Activated naive CD8-positive, alpha-beta T cell treated with anti-CD3 and anti-CD28 coated beads, Interleukin-2, amount 10 ng/mL, durations not matched to agents 7 days and 5 days (primary cell): ENCODE measurements around the gene FRS3. TPM values are rescaled to one million over a fixed set of nuclear protein-coding genes. Genes with fewer than 3 reads are reported as not detected.
"Not testable (repeated sequence)": the region's sequence is repeated elsewhere in the genome, so short reads cannot be mapped to it uniquely, and the experiment has no call there.

Experiments used
- ATAC-seq: fragments of 150-1000 bp; cut with Tn5 transposase; one replicate; pipeline ENCODE4 v1.10.0; 2021; ENCODE audit warnings: low read depth, moderate library complexity
- POLR2A ChIA-PET: fragments of 350-600 bp; sonication (Branson Sonifier 250); formaldehyde crosslinking; loops from one replicate; lab custom pipeline; 2021; ENCODE audit warnings: antibody characterized with exemption; lab: Charles Lee
- DNase-seq: peaks from one replicate; pipeline ENCODE4 v3.0.0; 2021
- H3K27ac Mint-ChIP-seq: one replicate; pipeline ENCODE4 v1.8.0; 2022; ENCODE audit warnings: mild to moderate bottlenecking, mixed read lengths
- H3K27me3 Mint-ChIP-seq: one replicate; pipeline ENCODE4 v1.8.0; 2022; ENCODE audit warnings: mild to moderate bottlenecking, moderate library complexity, mixed read lengths
- H3K36me3 Mint-ChIP-seq: one replicate; pipeline ENCODE4 v1.8.0; 2021; ENCODE audit warnings: mild to moderate bottlenecking, mixed read lengths
- H3K4me1 Mint-ChIP-seq: one replicate; pipeline ENCODE4 v1.8.0; 2021; ENCODE audit warnings: mixed read lengths
- H3K4me3 Mint-ChIP-seq: one replicate; pipeline ENCODE4 v1.8.0; 2022; ENCODE audit warnings: mild to moderate bottlenecking, moderate library complexity, mixed read lengths
- H3K9me3 Mint-ChIP-seq: one replicate; pipeline ENCODE4 v1.8.0; 2021; ENCODE audit warnings: mixed read lengths
- total RNA-seq, 2 experiments: library from RNA; stranded (reverse); gene quantifications; one replicate each; pipeline ENCODE4 v1.2.3, GENCODE V29; 2021

The FRS3 gene
- total RNA-seq, 2 experiments from 2014 or later, result 6.2 to 8.3 TPM

GRCh38 chr6:41771058-41771983, 8.4 kb downstream of the FRS3 start:
- H3K9me3 Mint-ChIP-seq, result no peaks in the 10 kb centered on the region
- no peaks in the 10 kb centered on the region for H3K27me3 Mint-ChIP-seq
- no peak overlapping the region for H3K4me3 Mint-ChIP-seq
- no peak for ATAC-seq
- no peak for DNase-seq
- no peaks in the 10 kb centered on the region for H3K36me3 Mint-ChIP-seq
- H3K27ac Mint-ChIP-seq, result no peak overlapping the region
- POLR2A ChIA-PET, result no interaction called here
- peaks cover 15% of the 10 kb centered on the region for H3K4me1 Mint-ChIP-seq

DNA sequence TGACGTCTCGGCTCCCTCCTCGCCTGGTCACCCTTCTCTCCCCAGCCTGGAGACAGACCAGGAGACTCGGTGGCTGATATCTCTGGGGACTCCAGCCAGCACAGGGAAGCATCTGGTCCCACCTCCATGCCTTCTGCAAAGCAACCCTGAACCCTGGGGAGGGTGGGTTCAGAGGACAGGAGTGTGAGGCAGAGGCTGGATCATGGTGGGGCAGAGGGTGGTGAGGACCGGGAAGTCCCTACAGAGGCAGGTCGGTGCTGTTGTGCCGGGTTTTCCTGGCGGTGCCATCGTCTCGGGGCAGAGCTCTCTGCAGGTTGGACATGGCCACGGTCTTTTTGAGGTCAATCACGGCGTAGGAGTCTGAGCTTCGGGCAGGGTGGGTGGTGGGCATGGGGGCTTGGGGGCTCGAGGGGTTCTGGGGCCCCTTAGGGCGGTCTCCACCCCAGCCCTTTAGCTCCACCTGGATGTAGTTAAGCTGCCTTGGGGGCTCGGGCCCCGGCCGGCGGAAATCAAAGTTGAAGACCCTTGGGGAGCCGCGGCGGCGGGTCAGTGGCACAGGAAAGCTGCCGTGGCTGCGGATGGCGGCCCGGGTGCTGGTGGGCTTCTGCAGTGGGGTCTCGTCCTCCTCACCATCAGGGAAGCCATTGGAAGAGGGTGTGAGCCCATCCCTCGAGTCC, 9.2 kb downstream of the FRS3 start:
- POLR2A ChIA-PET, result no interaction called here
- Mint-ChIP-seq H3K4me3 (no peak overlapping the region), H3K36me3 (no peaks in the 10 kb centered on the region), H3K9me3 (no peaks in the 10 kb centered on the region), H3K27ac (no peak overlapping the region), H3K4me1 (peaks cover 15% of the 10 kb centered on the region), H3K27me3 (no peaks in the 10 kb centered on the region)
- DNase-seq (no peak), ATAC-seq (no peak)

DNA sequence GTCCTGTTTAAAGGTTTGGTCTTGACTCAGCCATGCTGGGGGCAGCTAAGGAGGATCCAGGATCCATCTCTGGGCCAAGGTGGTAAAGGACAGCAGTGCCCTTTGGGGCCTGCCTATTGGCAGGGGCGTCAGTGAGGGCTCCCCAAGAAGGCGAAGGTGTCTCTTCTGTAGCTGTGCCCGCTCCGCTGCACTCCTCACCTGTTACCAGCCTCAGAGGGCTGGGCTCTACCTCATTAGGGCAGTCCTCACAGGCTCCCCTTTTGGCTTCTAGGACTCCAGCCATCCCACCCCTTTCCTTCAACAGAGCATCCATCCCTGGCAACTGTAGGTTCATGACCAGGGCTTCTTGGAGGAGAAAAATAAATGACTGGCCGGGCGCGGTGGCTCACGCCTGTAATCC, 10.3 kb downstream of the FRS3 start:
- POLR2A ChIA-PET, result interaction anchor here (1.1 to 1.2 kb wide), 2 partner anchors 35 to 49 kb away, joined by 3 to 4 read pairs; no protein-coding TSS in a partner anchor
- DNase-seq (no peak), ATAC-seq (no peak)
- H3K27me3 Mint-ChIP-seq, result no peaks in the 10 kb centered on the region
- H3K4me1 Mint-ChIP-seq, result peaks cover 15% of the 10 kb centered on the region
- no peaks in the 10 kb centered on the region for H3K9me3 Mint-ChIP-seq
- H3K27ac Mint-ChIP-seq, result no peak overlapping the region
- H3K36me3 Mint-ChIP-seq, result no peaks in the 10 kb centered on the region
- no peak overlapping the region for H3K4me3 Mint-ChIP-seq

DNA sequence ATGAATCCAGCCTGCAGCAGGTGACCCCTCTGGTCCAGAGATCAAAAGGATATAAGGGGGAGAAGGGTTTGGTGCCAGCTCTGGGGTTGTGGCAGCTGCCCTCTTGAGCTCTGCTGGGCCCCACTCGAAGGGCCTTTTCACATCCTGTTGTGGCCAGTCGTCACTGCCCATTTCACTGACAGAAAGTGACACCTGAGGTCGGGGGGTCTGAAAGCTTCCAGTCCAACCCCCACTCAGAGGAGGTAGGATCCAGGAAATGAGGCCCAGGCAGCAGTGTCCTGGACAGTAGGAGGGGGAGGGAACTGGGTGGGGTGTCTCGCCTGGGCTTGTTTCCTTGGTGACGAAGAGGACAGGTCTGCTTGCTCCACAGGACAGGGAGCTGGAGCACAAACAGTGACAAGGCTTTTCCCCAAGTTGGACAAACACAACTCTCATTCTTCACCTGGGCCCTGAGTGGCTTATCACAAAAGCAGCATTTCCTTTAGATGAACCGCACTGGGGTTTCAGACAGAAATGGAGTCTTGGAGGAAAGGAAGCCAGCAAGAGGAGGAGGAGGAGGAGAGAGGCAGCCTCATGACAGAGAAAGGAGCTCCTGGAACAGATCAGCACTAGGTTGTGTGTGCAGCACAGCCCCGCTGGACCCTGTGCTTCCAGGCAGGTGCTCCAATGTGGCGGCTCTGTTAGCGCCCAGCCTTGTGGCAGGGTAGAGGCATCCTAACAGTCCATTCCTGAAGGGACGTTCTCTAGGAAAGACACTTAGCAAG, 11.0 kb downstream of the FRS3 start:
- H3K36me3 Mint-ChIP-seq, result no peaks in the 10 kb centered on the region
- POLR2A ChIA-PET, result interaction anchor here (0.9 to 1.2 kb wide), 3 partner anchors 34 to 53 kb away, joined by 3 to 4 read pairs (median 3); no protein-coding TSS in a partner anchor
- peak overlapping the region; percentile 45 for H3K4me3 Mint-ChIP-seq
- H3K4me1 Mint-ChIP-seq, result peaks cover 15% of the 10 kb centered on the region
- peaks cover 3% of the 10 kb centered on the region for H3K27me3 Mint-ChIP-seq
- DNase-seq, result no peak
- peak overlapping the region; percentile 68 for H3K27ac Mint-ChIP-seq
- H3K9me3 Mint-ChIP-seq, result no peaks in the 10 kb centered on the region
- ATAC-seq, result peak; percentile 63

GRCh38 chr6:41767112-41767833, 12.4 kb downstream of the FRS3 start:
- Mint-ChIP-seq H3K27ac (no peak overlapping the region), H3K4me3 (no peak overlapping the region), H3K36me3 (no peaks in the 10 kb centered on the region), H3K27me3 (peaks cover 3% of the 10 kb centered on the region), H3K4me1 (peaks cover 15% of the 10 kb centered on the region), H3K9me3 (no peaks in the 10 kb centered on the region)
- no peak for ATAC-seq
- POLR2A ChIA-PET, result no interaction called here
- no peak for DNase-seq

- H3K4me1 Mint-ChIP-seq, result peaks cover 15% of the 10 kb centered on the region
- H3K27ac Mint-ChIP-seq, H3K36me3 Mint-ChIP-seq: not testable (repeated sequence)
Measured at GRCh38 chr6:41766043-41766664, 13.5 kb downstream of the FRS3 start.

DNA sequence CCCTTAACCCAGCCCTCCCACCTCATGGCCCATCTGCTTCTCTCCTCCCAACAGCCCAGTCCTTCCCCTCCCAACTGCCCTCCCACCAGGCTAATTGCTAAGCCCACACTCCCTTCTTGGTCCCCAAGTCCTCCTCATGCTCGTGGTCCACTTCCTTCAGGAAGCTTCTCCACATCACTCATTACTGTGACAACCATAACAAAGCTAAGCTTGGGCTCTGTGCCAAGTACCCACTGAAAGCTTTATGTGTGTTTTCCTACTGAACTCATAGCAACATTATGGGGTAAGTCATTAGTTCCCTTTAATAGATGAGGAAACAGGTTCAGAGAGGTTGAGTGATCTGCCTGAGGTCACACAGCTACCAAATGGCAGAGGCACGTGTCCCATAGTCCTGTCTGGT, 16.2 kb downstream of the FRS3 start:
- H3K27me3 Mint-ChIP-seq, result peaks cover 3% of the 10 kb centered on the region
- H3K4me3 Mint-ChIP-seq, result no peak overlapping the region
- POLR2A ChIA-PET, result no interaction called here
- H3K36me3 Mint-ChIP-seq, result no peaks in the 10 kb centered on the region
- no peak overlapping the region for H3K27ac Mint-ChIP-seq
- H3K9me3 Mint-ChIP-seq, result no peaks in the 10 kb centered on the region
- no peak for ATAC-seq
- DNase-seq, result no peak
- peaks cover 7% of the 10 kb centered on the region for H3K4me1 Mint-ChIP-seq

More at GRCh38 chr6:41766043-41766664, 13.5 kb downstream of the FRS3 start:
- H3K27me3 Mint-ChIP-seq, ATAC-seq, H3K9me3 Mint-ChIP-seq, H3K4me3 Mint-ChIP-seq, POLR2A ChIA-PET, DNase-seq: not testable (repeated sequence)

DNA sequence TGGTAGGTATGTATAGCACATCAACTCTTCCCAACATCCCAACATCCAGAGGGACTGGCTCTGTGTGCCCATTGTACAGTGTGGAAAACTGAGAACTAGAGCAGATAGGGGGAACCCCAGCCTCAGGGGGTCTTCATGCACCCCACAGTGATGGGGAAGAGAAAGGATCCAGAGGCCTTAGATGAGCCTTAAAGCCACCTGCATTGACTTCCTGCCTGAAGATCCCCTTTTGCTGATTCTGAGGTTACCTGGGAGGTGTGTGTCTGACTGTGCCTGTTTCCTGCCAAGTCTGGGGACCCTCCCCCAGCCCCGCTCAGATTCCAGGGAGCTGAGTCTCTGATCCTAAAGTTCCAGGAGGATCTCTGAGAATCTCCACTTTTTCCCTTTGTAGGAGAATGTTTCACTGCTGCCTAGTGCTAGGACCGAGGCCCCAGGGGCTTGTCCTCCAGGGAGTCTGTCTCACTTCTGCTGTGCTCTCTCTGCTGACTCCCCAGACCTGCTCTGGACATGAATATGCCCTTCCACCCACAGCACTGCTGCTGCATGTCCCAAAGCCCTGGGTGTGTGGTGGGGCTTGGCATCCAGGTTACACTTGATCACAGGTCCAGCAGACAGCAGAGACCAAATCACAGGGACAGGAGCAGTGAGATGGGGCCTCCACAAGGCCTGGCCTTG, 19.7 kb downstream of the FRS3 start:
- POLR2A ChIA-PET, result no interaction called here
- Mint-ChIP-seq H3K4me3 (no peak overlapping the region), H3K36me3 (no peaks in the 10 kb centered on the region), H3K27me3 (peaks cover 5% of the 10 kb centered on the region), H3K4me1 (peaks cover 7% of the 10 kb centered on the region), H3K9me3 (no peaks in the 10 kb centered on the region), H3K27ac (no peak overlapping the region)
- ATAC-seq (no peak), DNase-seq (no peak)

DNA sequence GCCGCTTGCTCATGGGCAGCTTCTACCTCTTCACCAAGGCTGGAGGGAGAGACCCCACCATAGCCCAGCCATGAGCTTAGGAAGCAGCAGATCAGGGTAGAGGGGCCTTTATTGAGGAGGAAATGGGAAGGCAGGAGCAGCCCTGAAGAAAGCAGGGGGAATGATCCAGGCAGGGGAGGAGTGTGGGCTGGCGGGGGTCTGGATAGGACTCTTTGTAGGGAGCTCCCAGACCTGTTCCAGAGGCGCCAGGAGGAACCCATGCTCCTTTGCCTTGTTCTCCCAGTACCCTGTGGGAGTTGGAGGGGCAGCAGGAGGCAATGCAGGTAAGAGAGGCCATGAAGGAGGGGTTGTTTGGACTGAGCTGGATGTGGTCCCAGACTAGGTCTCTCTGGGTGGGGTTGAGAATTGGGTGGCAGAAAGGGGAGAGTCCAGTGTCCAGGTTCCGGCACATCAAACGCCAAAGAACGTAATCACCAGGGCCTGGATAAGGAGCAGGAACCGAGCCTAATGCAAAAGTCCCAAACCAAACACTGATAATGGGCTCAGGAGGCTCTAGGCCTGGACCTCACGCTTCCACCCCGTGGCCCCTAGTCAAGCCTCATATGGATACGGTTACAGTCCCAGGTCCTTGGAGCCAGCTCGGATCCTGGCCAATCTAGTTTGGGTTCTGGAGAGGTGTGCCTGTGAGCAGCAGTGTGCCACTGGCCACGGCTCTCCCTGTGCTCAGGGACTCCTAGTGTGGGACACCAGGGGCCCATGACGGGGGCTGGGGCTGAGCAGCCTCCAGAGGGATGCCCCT, 20.4 kb downstream of the FRS3 start:
- no peak for ATAC-seq
- H3K9me3 Mint-ChIP-seq, result no peaks in the 10 kb centered on the region

GRCh38 chr6:41758641-41759035, 21.1 kb downstream of the FRS3 start:
- no peak overlapping the region for H3K27ac Mint-ChIP-seq
- peaks cover 7% of the 10 kb centered on the region for H3K4me1 Mint-ChIP-seq
- H3K27me3 Mint-ChIP-seq, result peaks cover 10% of the 10 kb centered on the region
- H3K4me3 Mint-ChIP-seq, result no peak overlapping the region
- no peaks in the 10 kb centered on the region for H3K9me3 Mint-ChIP-seq
- DNase-seq (no peak), ATAC-seq (no peak)
- no peaks in the 10 kb centered on the region for H3K36me3 Mint-ChIP-seq
- POLR2A ChIA-PET, result no interaction called here

More for the DNA sequence above, 20.4 kb downstream of the FRS3 start:
- POLR2A ChIA-PET, result no interaction called here
- no peaks in the 10 kb centered on the region for H3K36me3 Mint-ChIP-seq
- peaks cover 7% of the 10 kb centered on the region for H3K4me1 Mint-ChIP-seq
- no peak for DNase-seq
- no peak overlapping the region for H3K4me3 Mint-ChIP-seq
- peaks cover 8% of the 10 kb centered on the region for H3K27me3 Mint-ChIP-seq
- no peak overlapping the region for H3K27ac Mint-ChIP-seq

GRCh38 chr6:41757931-41758640, 21.6 kb downstream of the FRS3 start:
- ATAC-seq (no peak), DNase-seq (no peak)
- H3K27me3 Mint-ChIP-seq, result peaks cover 10% of the 10 kb centered on the region
- H3K9me3 Mint-ChIP-seq, result no peaks in the 10 kb centered on the region
- no peak overlapping the region for H3K27ac Mint-ChIP-seq
- H3K4me3 Mint-ChIP-seq, result no peak overlapping the region
- no peaks in the 10 kb centered on the region for H3K36me3 Mint-ChIP-seq
- H3K4me1 Mint-ChIP-seq, result peaks cover 7% of the 10 kb centered on the region
- POLR2A ChIA-PET, result no interaction called here
